ENCODE data around the gene PER2. TPM values are rescaled to one million over a fixed set of nuclear protein-coding genes. Genes with fewer than 3 reads are reported as not detected.

PER2 gene
- total and polyA plus RNA-seq, 2 donors: 7.5 to 8.8 TPM

Other genes with a start within 250 kb of the PER2 start
- 15.1 TPM for gene SCLY, start 227.6 kb downstream of the PER2 start, total RNA-seq
- gene SCLY, start 227.6 kb downstream of the PER2 start, polyA plus RNA-seq: 13.6 TPM
- 3.5 TPM for gene ESPNL, start 188.3 kb downstream of the PER2 start, total RNA-seq
- 0.23 TPM for gene ESPNL, start 188.3 kb downstream of the PER2 start, polyA plus RNA-seq
- gene KLHL30, start 149.9 kb downstream of the PER2 start, total RNA-seq: 1.8 TPM
- gene KLHL30, start 149.9 kb downstream of the PER2 start, polyA plus RNA-seq: 0.95 TPM
- 0.79 TPM for gene ERFE, start 129.6 kb downstream of the PER2 start, total RNA-seq
- gene ERFE, start 129.6 kb downstream of the PER2 start, polyA plus RNA-seq: 0.53 TPM
- gene ILKAP, start 84.9 kb downstream of the PER2 start, total RNA-seq: 32.0 TPM
- gene ILKAP, start 84.9 kb downstream of the PER2 start, polyA plus RNA-seq: 41.6 TPM
- gene HES6, start 48.6 kb downstream of the PER2 start, total RNA-seq: 3.0 TPM
- gene HES6, start 48.6 kb downstream of the PER2 start, polyA plus RNA-seq: 6.5 TPM
- gene TRAF3IP1, start 31.9 kb upstream of the PER2 start, total RNA-seq: 9.6 TPM
- 13.6 TPM for gene TRAF3IP1, start 31.9 kb upstream of the PER2 start, polyA plus RNA-seq
- gene ASB1, start 138.3 kb upstream of the PER2 start, total RNA-seq: 17.1 TPM
- 24.7 TPM for gene ASB1, start 138.3 kb upstream of the PER2 start, polyA plus RNA-seq

Measured in urinary bladder (tissue), 2 donors.